GM18498 (cell line): ENCODE data around the gene RPGRIP1L.

Source experiments
- ATAC-seq: cut with Tn5 transposase; IDR thresholded peaks from one replicate; pipeline ENCODE4 v1.9.1; 2021; ENCODE audit warnings: mild to moderate bottlenecking, moderate library complexity; ENCODE audit not compliant: unreplicated experiment

The RPGRIP1L gene

GRCh38 chr16:53664724-53665345, 38.8 kb downstream of the RPGRIP1L start:
- ATAC-seq = peak; percentile 70

GRCh38 chr16:53662072-53662471, 41.6 kb downstream of the RPGRIP1L start:
- no peak for ATAC-seq

GRCh38 chr16:53654946-53655345, 48.7 kb downstream of the RPGRIP1L start:
- no peak for ATAC-seq

- ATAC-seq = no peak
Measured at GRCh38 chr16:53651357-53651756, 52.3 kb downstream of the RPGRIP1L start.

- ATAC-seq = no peak
Measured at GRCh38 chr16:53646506-53646905, 57.2 kb downstream of the RPGRIP1L start.

GRCh38 chr16:53643474-53643873, 60.2 kb downstream of the RPGRIP1L start:
- ATAC-seq = peak; percentile 55

- no peak for ATAC-seq
Measured at GRCh38 chr16:53642094-53642493, 61.6 kb downstream of the RPGRIP1L start.

GRCh38 chr16:53636978-53637377, 66.7 kb downstream of the RPGRIP1L start:
- no peak for ATAC-seq

- no peak for ATAC-seq
Measured at GRCh38 chr16:53632526-53632925, 71.1 kb downstream of the RPGRIP1L start.

- ATAC-seq = no peak
Measured at GRCh38 chr16:53631236-53632025, 72.2 kb downstream of the RPGRIP1L start.

- ATAC-seq = no peak
Measured at GRCh38 chr16:53629607-53630312, 73.9 kb downstream of the RPGRIP1L start.

GRCh38 chr16:53629151-53629550, 74.5 kb downstream of the RPGRIP1L start:
- no peak for ATAC-seq

- no peak for ATAC-seq
Measured at GRCh38 chr16:53626811-53627210, 76.8 kb downstream of the RPGRIP1L start.

- ATAC-seq = no peak
Measured at GRCh38 chr16:53626161-53626560, 77.5 kb downstream of the RPGRIP1L start.

GRCh38 chr16:53625221-53625620, 78.4 kb downstream of the RPGRIP1L start:
- ATAC-seq = no peak

GRCh38 chr16:53622315-53622714, 81.3 kb downstream of the RPGRIP1L start:
- ATAC-seq = no peak

- no peak for ATAC-seq
Measured at GRCh38 chr16:53620476-53620875, 83.2 kb downstream of the RPGRIP1L start.

GRCh38 chr16:53619235-53619634, 84.4 kb downstream of the RPGRIP1L start:
- no peak for ATAC-seq

- ATAC-seq = no peak
Measured at GRCh38 chr16:53614346-53614745, 89.3 kb downstream of the RPGRIP1L start.

- ATAC-seq = no peak
Measured at GRCh38 chr16:53612003-53612402, 91.7 kb downstream of the RPGRIP1L start.

- ATAC-seq = no peak
Measured at GRCh38 chr16:53611179-53611696, 92.4 kb downstream of the RPGRIP1L start.

- ATAC-seq = no peak
Measured at GRCh38 chr16:53609536-53609935, 94.1 kb downstream of the RPGRIP1L start.
